Measurements from ENCODE around the gene FBLN5.
"Not testable (repeated sequence)": the region's sequence is repeated elsewhere in the genome, so short reads cannot be mapped to it uniquely, and the experiment has no call there.

The FBLN5 gene

GRCh38 chr14:91848504-91849001 lies 98.9 kb downstream of the FBLN5 start:
- H3K4me3 ChIP-seq (replicated peaks; ENCODE audit: low read depth, low read length): no peak overlapping the region
- DNase-seq (ENCODE audit: extremely low read depth, low read depth): no peak
- TF ChIP-seq CTCF (IDR thresholded peaks at IDR 0.05; ENCODE audit: low read depth, low read length, missing control alignments): no peak

GRCh38 chr14:91847693-91848092 lies 99.8 kb downstream of the FBLN5 start:
- H3K4me3 ChIP-seq (replicated peaks; ENCODE audit: low read depth, low read length): no peak overlapping the region
- no peak for DNase-seq (ENCODE audit: extremely low read depth, low read depth)
- TF ChIP-seq CTCF (IDR thresholded peaks at IDR 0.05; ENCODE audit: low read depth, low read length, missing control alignments): no peak

- no peak for DNase-seq (ENCODE audit: extremely low read depth, low read depth)
- TF ChIP-seq CTCF (IDR thresholded peaks at IDR 0.05; ENCODE audit: low read depth, low read length, missing control alignments): no peak
- H3K4me3 ChIP-seq (replicated peaks; ENCODE audit: low read depth, low read length): no peak overlapping the region
These were observed 101.8 kb downstream of the FBLN5 start for GRCh38 chr14:91845652-91846051.

- not testable (repeated sequence) for H3K4me3 ChIP-seq (replicated peaks; ENCODE audit: low read depth, low read length); DNase-seq (ENCODE audit: extremely low read depth, low read depth)
These were observed 102.4 kb downstream of the FBLN5 start for GRCh38 chr14:91845056-91845455.

- H3K4me3 ChIP-seq (replicated peaks; ENCODE audit: low read depth, low read length): no peak overlapping the region
- DNase-seq (ENCODE audit: extremely low read depth, low read depth): no peak
- no peak for TF ChIP-seq CTCF (IDR thresholded peaks at IDR 0.05; ENCODE audit: low read depth, low read length, missing control alignments)
These were observed 103.5 kb downstream of the FBLN5 start for GRCh38 chr14:91844029-91844428.

GRCh38 chr14:91843437-91843836 lies 104.1 kb downstream of the FBLN5 start:
- no peak overlapping the region for H3K4me3 ChIP-seq (replicated peaks; ENCODE audit: low read depth, low read length)
- no peak for TF ChIP-seq CTCF (IDR thresholded peaks at IDR 0.05; ENCODE audit: low read depth, low read length, missing control alignments)
- no peak for DNase-seq (ENCODE audit: extremely low read depth, low read depth)

GRCh38 chr14:91841065-91841464 lies 106.4 kb downstream of the FBLN5 start:
- no peak for DNase-seq (ENCODE audit: extremely low read depth, low read depth)
- TF ChIP-seq CTCF (IDR thresholded peaks at IDR 0.05; ENCODE audit: low read depth, low read length, missing control alignments): no peak

More at GRCh38 chr14:91841065-91841464, 106.4 kb downstream of the FBLN5 start:
- no peak overlapping the region for H3K4me3 ChIP-seq (replicated peaks; ENCODE audit: low read depth, low read length)
